HepG2 (cell line): Measurements from ENCODE around the gene PRR4. TPM values are rescaled to one million over a fixed set of nuclear protein-coding genes. Genes with fewer than 3 reads are reported as not detected.

Source experiments
- CEBPB ChIP-seq: IDR thresholded peaks from 2 replicates; pipeline ENCODE4 v1.6.1; 2011; ENCODE audit warnings: low read depth, low read length, improper control_type of control experiment, borderline replicate concordance
- CENPBD1 ChIP-seq: sonication (generic); formaldehyde crosslinking; IDR thresholded peaks from 2 replicates; pipeline ENCODE4 v1.8.0; 2022; ENCODE audit warnings: missing genetic modification reagents, low read depth, mild to moderate bottlenecking, borderline replicate concordance
- CSRNP1 ChIP-seq: sonication (generic); formaldehyde crosslinking; IDR thresholded peaks from 2 replicates; pipeline ENCODE4 v1.8.1; 2023; ENCODE audit warnings: mild to moderate bottlenecking, missing genetic modification reagents
- ELF4 ChIP-seq: sonication (generic); formaldehyde crosslinking; IDR thresholded peaks from 2 replicates; pipeline ENCODE4 v1.5.0; 2020; ENCODE audit warnings: missing genetic modification reagents, mild to moderate bottlenecking, moderate library complexity, borderline replicate concordance
- GZF1 ChIP-seq: sonication (generic); formaldehyde crosslinking; IDR thresholded peaks from 2 replicates; pipeline ENCODE4 v1.5.1; 2020; ENCODE audit warnings: mild to moderate bottlenecking, missing genetic modification reagents
- HINFP ChIP-seq: sonication (generic); formaldehyde crosslinking; IDR thresholded peaks from 2 replicates; pipeline ENCODE4 v1.4.0; 2020; ENCODE audit warnings: low read depth, mild to moderate bottlenecking, missing genetic modification reagents
- JUNB ChIP-seq: sonication (generic); formaldehyde crosslinking; IDR thresholded peaks from 2 replicates; pipeline ENCODE4 v1.8.0; 2022; ENCODE audit warnings: missing genetic modification reagents, mild to moderate bottlenecking, borderline replicate concordance
- KLF11 ChIP-seq: IDR thresholded peaks from 2 replicates; pipeline ENCODE4 v1.6.1; 2016; ENCODE audit warnings: missing compliant biosample characterization
- KLF9 ChIP-seq: IDR thresholded peaks from 2 replicates; pipeline ENCODE4 v1.6.1; 2016; ENCODE audit warnings: low read depth
- PLRG1 ChIP-seq: fragments of 450-650 bp; conservative IDR thresholded peaks from 2 replicates; pipeline ENCODE4 v1.6.1; 2016
- RFX5 ChIP-seq: IDR thresholded peaks from 2 replicates; pipeline ENCODE4 v1.6.1; 2011; ENCODE audit warnings: low read depth, low read length, improper control_type of control experiment
- SKI ChIP-seq: fragments of 450-650 bp; IDR thresholded peaks from one replicate; pipeline ENCODE4 v1.6.1; 2018; ENCODE audit warnings: mild to moderate bottlenecking; ENCODE audit not compliant: partially characterized antibody
- SMAD9 ChIP-seq: sonication (generic); formaldehyde crosslinking; IDR thresholded peaks from 2 replicates; pipeline ENCODE4 v1.5.1; 2020; ENCODE audit warnings: mild to moderate bottlenecking, missing genetic modification reagents
- TAF1 ChIP-seq: sonication (generic); formaldehyde crosslinking; IDR thresholded peaks from 2 replicates; pipeline ENCODE4 v1.4.0; 2020; ENCODE audit warnings: missing genetic modification reagents
- TRIM22 ChIP-seq: fragments of 450-650 bp; IDR thresholded peaks from 2 replicates; pipeline ENCODE4 v1.6.1; 2017
- ZBTB2 ChIP-seq: sonication (generic); formaldehyde crosslinking; IDR thresholded peaks from 2 replicates; pipeline ENCODE4 v1.8.0; 2022; ENCODE audit warnings: low read depth, missing genetic modification reagents
- ZBTB49 ChIP-seq: sonication (generic); formaldehyde crosslinking; IDR thresholded peaks from 2 replicates; pipeline ENCODE4 v1.4.0; 2020; ENCODE audit warnings: missing genetic modification reagents, borderline replicate concordance
- ZFP36 ChIP-seq: fragments of 150-350 bp; IDR thresholded peaks from 2 replicates; pipeline ENCODE4 v1.6.1; 2018; ENCODE audit warnings: borderline replicate concordance, low read length, low read depth; ENCODE audit not compliant: partially characterized antibody
- ZFP36L2 ChIP-seq: sonication (generic); formaldehyde crosslinking; IDR thresholded peaks from 2 replicates; pipeline ENCODE4 v1.4.0; 2020; ENCODE audit warnings: missing genetic modification reagents
- ZNF225 ChIP-seq: sonication (generic); formaldehyde crosslinking; IDR thresholded peaks from 2 replicates; pipeline ENCODE4 v1.4.0; 2020; ENCODE audit warnings: mild to moderate bottlenecking, missing genetic modification reagents
- ZNF282 ChIP-seq: fragments of 450-650 bp; IDR thresholded peaks from 2 replicates; pipeline ENCODE4 v1.6.1; 2018; ENCODE audit not compliant: partially characterized antibody
- ZNF546 ChIP-seq: sonication (generic); formaldehyde crosslinking; conservative IDR thresholded peaks from 2 replicates; pipeline ENCODE4 v1.8.1; 2023; ENCODE audit warnings: mild to moderate bottlenecking, missing genetic modification reagents
- ZNF549 ChIP-seq: sonication (generic); formaldehyde crosslinking; IDR thresholded peaks from 2 replicates; pipeline ENCODE4 v1.5.0; 2020; ENCODE audit warnings: missing genetic modification reagents
- ZSCAN9 ChIP-seq: IDR thresholded peaks from 2 replicates; pipeline ENCODE4 v1.6.1; 2016; ENCODE audit warnings: borderline replicate concordance
- polyA plus RNA-seq, 8 experiments: library from polyadenylated mRNA; depleted of rRNA in 3 of 8; stranded (reverse) in 7 of 8; unstranded in 1 of 8; fragments of >200 nt; fragmentation: Illumina TruSeq in 4 of 8; extraction: Trizol in 4 of 8; gene quantifications; 2 replicates each; pipeline versions ENCODE4 v1.2.1 to v1.2.3, GENCODE V29; 2011 to 2016; ENCODE audit warnings: low read depth in 4 of 8, missing spikeins in 1 of 8, mixed read lengths in 1 of 8; ENCODE audit not compliant: insufficient read depth in 1 of 8
- total RNA-seq, 5 experiments: library from RNA; depleted of rRNA; stranded (reverse); fragments of >200 nt; fragmentation: Illumina TruSeq; extraction: Trizol; gene quantifications; 2 replicates each; pipeline ENCODE4 v1.2.3, GENCODE V29; 2016; ENCODE audit warnings: low read depth in 1 of 5

Gene PRR4
- total and polyA plus RNA-seq, 2 of the 13 experiments (the other 11 are each of a cell fraction or from before 2014, with no cell fraction given), result 2.3 to 5.4 TPM

GRCh38 chr12:10891937-10892336 lies 42.7 kb upstream of the PRR4 start (continued):
- no peak for TF ChIP-seq ZFP36L2 (CRISPR knock-in tag)
- TF ChIP-seq ZFP36, result no peak
- peak; percentile 84; the same call in 1 of the 2 replicates for TF ChIP-seq ZSCAN9 (CRISPR knock-in tag)
- no peak for TF ChIP-seq ZNF225 (CRISPR knock-in tag)
- no peak; the same call in 1 of the 2 replicates for TF ChIP-seq CSRNP1 (CRISPR knock-in tag)
- TF ChIP-seq CEBPB, result peak; percentile 77
- TF ChIP-seq KLF11, result peak; percentile 83; the same call in 1 of the 2 replicates
- no peak for TF ChIP-seq ZNF546 (CRISPR knock-in tag)
- TF ChIP-seq JUNB (CRISPR knock-in tag), result peak; percentile 70; the same call in 1 of the 2 replicates
- TF ChIP-seq CENPBD1 (CRISPR knock-in tag), result no peak
- TF ChIP-seq ZBTB49 (CRISPR knock-in tag), result no peak
- peak; percentile 74; the same call in 1 of the 2 replicates for TF ChIP-seq HINFP (CRISPR knock-in tag)
- peak; percentile 93 for TF ChIP-seq SKI
- TF ChIP-seq PLRG1, result no peak
- no peak for TF ChIP-seq RFX5
- TF ChIP-seq KLF9, result no peak
- TF ChIP-seq ELF4, result no peak
- TF ChIP-seq TRIM22, result no peak
- no peak for TF ChIP-seq ZNF549 (CRISPR knock-in tag)
- TF ChIP-seq GZF1, result no peak
- TF ChIP-seq SMAD9 (CRISPR knock-in tag), result no peak
- 0 out of 2 replicates have a peak, but pooled peaks have one; percentile 41 for TF ChIP-seq ZBTB2 (CRISPR knock-in tag)
- TF ChIP-seq ZNF282, result no peak
- no peak for TF ChIP-seq TAF1
